ENCODE results near the gene CACNA1I. TPM values are rescaled to one million over a fixed set of nuclear protein-coding genes. Genes with fewer than 3 reads are reported as not detected.

CACNA1I gene
- total RNA-seq, 2 donors from 2014 or later: 0.69 to 1.0 TPM

DNA sequence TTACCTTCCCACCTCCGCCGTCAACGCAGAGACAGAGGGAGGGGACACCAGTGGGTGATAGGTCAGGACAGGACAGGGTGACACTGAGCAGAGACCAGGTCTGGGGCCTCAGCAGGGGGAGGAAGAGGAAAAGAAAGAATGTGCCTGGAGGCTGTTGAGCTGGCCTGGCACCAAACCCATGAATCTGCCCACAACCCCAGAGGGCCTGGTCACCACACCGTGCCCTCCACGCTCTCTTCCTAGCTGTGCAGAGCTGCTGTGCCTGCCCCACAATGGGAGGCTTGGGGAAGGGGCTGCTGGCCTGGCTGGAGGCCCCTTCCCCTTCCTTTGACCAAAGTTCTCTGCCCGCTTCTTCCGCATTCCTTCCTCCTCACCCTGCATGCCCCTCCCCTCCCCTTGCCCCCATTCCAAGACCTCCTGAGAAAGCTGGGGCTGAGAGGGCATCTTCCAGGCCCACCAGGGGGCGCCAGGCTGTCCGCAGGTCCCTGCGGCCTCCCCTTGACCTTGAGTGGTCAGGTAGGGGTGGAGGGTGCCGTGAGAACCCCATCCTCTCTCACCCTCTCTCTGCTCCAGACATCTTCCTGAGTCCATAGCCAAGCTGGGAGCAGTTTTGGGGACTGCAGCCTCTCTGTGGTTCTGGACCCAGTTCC is 11.0 kb upstream of the CACNA1I start:
- H3K27ac ChIP-seq: no peak overlapping the region
- no peak overlapping the region for H3K9ac ChIP-seq (ENCODE audit: low read depth in 2 of 2, low read length in 2 of 2)
- peaks cover 22% of the 10 kb centered on the region for H3K27me3 ChIP-seq
- H3K36me3 ChIP-seq: no peaks in the 10 kb centered on the region
- H3K4me3 ChIP-seq: no peak overlapping the region
- TF ChIP-seq, protein P1, sequence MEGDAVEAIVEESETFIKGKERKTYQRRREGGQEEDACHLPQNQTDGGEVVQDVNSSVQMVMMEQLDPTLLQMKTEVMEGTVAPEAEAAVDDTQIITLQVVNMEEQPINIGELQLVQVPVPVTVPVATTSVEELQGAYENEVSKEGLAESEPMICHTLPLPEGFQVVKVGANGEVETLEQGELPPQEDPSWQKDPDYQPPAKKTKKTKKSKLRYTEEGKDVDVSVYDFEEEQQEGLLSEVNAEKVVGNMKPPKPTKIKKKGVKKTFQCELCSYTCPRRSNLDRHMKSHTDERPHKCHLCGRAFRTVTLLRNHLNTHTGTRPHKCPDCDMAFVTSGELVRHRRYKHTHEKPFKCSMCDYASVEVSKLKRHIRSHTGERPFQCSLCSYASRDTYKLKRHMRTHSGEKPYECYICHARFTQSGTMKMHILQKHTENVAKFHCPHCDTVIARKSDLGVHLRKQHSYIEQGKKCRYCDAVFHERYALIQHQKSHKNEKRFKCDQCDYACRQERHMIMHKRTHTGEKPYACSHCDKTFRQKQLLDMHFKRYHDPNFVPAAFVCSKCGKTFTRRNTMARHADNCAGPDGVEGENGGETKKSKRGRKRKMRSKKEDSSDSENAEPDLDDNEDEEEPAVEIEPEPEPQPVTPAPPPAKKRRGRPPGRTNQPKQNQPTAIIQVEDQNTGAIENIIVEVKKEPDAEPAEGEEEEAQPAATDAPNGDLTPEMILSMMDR (IDR thresholded peaks at IDR 0.05): peak; percentile 17
- no peaks in the 10 kb centered on the region for H3K9me3 ChIP-seq
- H3K4me1 ChIP-seq: no peaks in the 10 kb centered on the region
- no peak for DNase-seq
- intact Hi-C loops (cut with DNase I): loop anchor here (5.0 kb wide), 1 partner anchor 473 kb away; no protein-coding TSS in a partner anchor

DNA sequence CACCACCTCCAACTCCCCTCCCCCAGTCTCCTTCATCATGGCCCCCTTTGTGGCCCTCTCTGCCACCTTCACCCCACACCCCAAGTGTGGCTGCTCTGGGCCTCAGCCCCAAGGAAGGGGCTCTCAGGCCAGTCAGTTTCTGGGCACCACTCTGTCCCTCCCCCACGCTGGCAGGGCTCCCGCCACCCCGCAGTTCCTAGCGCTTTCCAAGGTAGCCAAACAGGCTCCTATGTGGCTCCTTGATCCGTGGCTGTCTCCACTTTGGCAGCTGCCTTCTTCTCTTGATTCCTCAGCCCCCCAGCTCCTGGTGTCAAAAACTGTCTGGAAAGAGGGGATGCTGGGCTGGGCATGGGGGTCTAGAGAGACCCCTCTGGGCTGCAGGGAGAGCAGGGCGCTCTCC is 10.4 kb upstream of the CACNA1I start:
- intact Hi-C loops (cut with DNase I): no loop called here
- no peak for DNase-seq
- no peak overlapping the region for H3K4me3 ChIP-seq
- no peak overlapping the region for H3K9ac ChIP-seq (ENCODE audit: low read depth in 2 of 2, low read length in 2 of 2)
- no peak overlapping the region for H3K27ac ChIP-seq
- H3K9me3 ChIP-seq: no peaks in the 10 kb centered on the region
- TF ChIP-seq, protein P1 (IDR thresholded peaks at IDR 0.05): no peak
- peaks cover 22% of the 10 kb centered on the region for H3K27me3 ChIP-seq
- no peaks in the 10 kb centered on the region for H3K36me3 ChIP-seq
- H3K4me1 ChIP-seq: no peaks in the 10 kb centered on the region

DNA sequence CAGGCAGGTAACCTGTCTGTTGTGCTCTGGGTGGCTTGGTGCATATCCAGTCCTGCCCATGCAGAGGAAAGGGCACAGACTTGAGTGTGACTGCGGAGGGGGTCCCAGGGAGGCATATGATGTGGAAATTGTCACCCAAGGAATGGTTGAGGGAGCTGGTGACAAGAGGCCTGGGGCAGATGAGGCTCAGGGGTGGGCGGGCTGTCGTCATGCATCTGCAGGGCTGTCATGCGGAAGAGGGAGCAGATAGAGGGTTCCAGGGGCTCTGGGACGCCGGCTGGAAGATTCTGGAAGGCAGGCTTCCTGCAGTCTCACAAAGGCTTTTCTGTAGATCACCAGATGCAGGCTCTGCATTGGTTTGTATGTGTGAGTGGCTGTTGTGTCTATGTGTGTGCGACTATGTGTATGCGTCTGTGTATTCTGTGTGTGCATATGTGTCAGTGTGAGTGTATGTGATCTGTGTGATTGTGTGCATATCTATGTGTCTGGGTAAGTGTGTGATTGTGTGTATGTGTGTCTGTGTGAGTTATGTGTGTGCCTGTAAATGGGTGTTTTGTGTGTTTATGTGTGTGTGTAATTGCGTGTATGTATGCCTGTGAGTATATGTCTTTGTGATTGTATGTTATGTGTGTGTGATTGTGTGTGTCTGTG is 7.6 kb upstream of the CACNA1I start:
- Histone ChIP-seq H3K36me3 (no peaks in the 10 kb centered on the region), H3K4me3 (no peak overlapping the region), H3K4me1 (no peaks in the 10 kb centered on the region), H3K27me3 (peaks cover 5% of the 10 kb centered on the region), H3K9ac (ENCODE audit: low read depth in 2 of 2, low read length in 2 of 2) (no peak overlapping the region), H3K27ac (no peak overlapping the region), H3K9me3 (no peaks in the 10 kb centered on the region)
- intact Hi-C loops (cut with DNase I): no loop called here
- TF ChIP-seq, protein P1 (IDR thresholded peaks at IDR 0.05): no peak
- no peak for DNase-seq

DNA sequence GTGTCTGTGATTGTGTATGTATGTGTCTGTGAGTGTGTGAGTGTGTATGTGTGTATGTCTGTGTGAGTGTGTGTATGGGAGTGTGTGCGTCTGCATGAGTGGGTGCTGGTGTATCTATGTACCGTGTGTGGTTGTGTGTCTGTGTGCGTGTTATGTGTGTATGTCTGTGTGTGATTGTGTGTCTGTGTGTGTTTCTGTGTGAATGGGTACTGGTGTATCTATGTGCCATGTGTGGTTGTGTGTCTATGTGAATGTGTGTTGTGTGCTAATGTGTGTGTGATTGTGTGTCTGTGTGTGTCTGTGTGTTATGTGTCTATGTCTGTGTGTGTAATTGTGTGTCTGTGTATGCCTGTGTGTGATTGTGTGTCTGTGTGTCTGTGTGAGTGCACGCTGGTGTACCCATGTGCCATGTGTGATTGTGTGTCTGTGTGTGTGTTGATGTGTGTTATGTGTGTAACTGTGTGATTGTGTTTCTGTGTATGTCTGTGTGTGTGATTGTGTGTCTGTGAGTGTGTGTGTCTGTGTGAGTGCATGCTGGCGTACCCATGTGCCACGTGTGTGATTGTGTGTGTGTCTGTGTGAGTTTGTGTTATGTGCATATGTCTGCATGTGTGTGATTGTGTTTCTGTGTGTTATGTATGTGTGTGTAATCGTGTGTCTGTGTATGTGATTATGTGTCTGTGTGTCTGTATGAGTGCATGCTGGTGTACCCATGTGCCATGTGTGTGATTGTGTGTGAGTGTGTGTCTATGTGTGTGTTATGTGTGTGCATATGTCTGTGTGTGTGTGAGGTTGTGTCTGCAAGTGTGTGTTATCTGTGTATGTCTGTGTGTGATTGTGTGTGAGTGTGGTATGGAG is 6.8 kb upstream of the CACNA1I start:
- Histone ChIP-seq H3K9me3 (no peaks in the 10 kb centered on the region), H3K9ac (ENCODE audit: low read depth in 2 of 2, low read length in 2 of 2) (no peak overlapping the region), H3K36me3 (no peaks in the 10 kb centered on the region), H3K27ac (no peak overlapping the region), H3K27me3 (no peaks in the 10 kb centered on the region), H3K4me3 (no peak overlapping the region), H3K4me1 (no peaks in the 10 kb centered on the region)
- TF ChIP-seq, protein P1 (IDR thresholded peaks at IDR 0.05): no peak
- no peak for DNase-seq
- intact Hi-C loops (cut with DNase I): no loop called here

DNA sequence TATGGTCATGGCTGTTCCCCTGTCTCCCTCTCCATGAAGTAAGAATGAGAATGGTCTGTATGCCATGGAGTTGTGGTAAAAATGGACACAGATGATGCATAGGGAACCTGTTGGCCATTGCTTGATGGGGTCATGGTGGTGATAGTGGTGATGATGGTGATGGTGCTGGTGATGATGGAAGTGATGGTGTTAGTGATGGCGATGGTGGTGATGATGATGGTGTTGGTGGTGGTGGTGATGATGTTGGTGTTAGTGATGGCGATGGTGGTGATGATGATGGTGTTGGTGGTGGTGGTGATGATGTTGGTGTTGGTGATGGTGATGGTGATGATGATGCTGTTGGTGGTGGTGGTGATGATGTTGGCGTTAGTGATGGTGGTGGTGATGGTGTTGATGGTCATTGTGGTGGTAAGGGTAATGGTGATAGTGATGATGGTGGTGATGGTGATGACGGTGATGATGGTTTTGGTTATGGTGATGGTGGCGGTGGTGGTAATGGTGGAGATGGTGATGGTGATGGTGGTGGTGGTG is 5.1 kb upstream of the CACNA1I start:
- intact Hi-C loops (cut with DNase I): no loop called here
- TF ChIP-seq, protein P1 (IDR thresholded peaks at IDR 0.05): no peak
- DNase-seq: no peak
- Histone ChIP-seq H3K27ac (no peak overlapping the region), H3K36me3 (no peaks in the 10 kb centered on the region), H3K4me1 (no peaks in the 10 kb centered on the region), H3K9ac (ENCODE audit: low read depth in 2 of 2, low read length in 2 of 2) (no peak overlapping the region), H3K27me3 (no peaks in the 10 kb centered on the region), H3K4me3 (no peak overlapping the region), H3K9me3 (no peaks in the 10 kb centered on the region)
